ENCODE measurements around the gene PJA2. TPM values are rescaled to one million over a fixed set of nuclear protein-coding genes. Genes with fewer than 3 reads are reported as not detected.

PJA2 gene
- polyA plus RNA-seq, 2 of the 4 experiments (the other 2 are of a cell fraction): 24.9 to 56.5 TPM

- WGBS (ENCODE audit: missing lambda C conversion rate): 81% methylated on average over 4 of the region's 4 CpGs
- ATAC-seq: no peak
- DNase-seq (ENCODE audit: low read depth in 1 of 2, low spot score in 1 of 2): no peak
- H3K4me3 ChIP-seq: no peak overlapping the region
- H3K27ac ChIP-seq: no peak overlapping the region
- ChIA-PET POLR2A (no interaction called here), CTCF (interaction anchor here (0.7 kb wide), 1 partner anchor 698 kb away, joined by 3 read pairs; no protein-coding TSS in a partner anchor)
- FAIRE-seq: no peak
- no peak overlapping the region for H3K4me2 ChIP-seq
- TF ChIP-seq PBX3 (IDR thresholded peaks at IDR 0.05) (no peak), EHMT2 (IDR thresholded peaks at IDR 0.05; ENCODE audit: low read depth) (no peak), CEBPB (IDR thresholded peaks at IDR 0.05) (no peak), POLR2A (IDR thresholded peaks at IDR 0.05; ENCODE audit: low read length) (no peak), ZNF302 (CRISPR knock-in tag; IDR thresholded peaks at IDR 0.05) (no peak), FOSB (CRISPR knock-in tag; IDR thresholded peaks at IDR 0.05) (no peak), MAX (IDR thresholded peaks at IDR 0.05) (no peak), CHD2 (IDR thresholded peaks at IDR 0.05; ENCODE audit: low read length, partially characterized antibody) (no peak), HEYL (CRISPR knock-in tag; IDR thresholded peaks at IDR 0.05) (no peak), ZSCAN20 (CRISPR knock-in tag; IDR thresholded peaks at IDR 0.05) (no peak), GATA3 (IDR thresholded peaks at IDR 0.05; ENCODE audit: borderline replicate concordance) (no peak), SREBF2 (IDR thresholded peaks at IDR 0.05) (no peak), E2F6 (IDR thresholded peaks at IDR 0.05; ENCODE audit: borderline replicate concordance, low read depth) (no peak), CTCF (IDR thresholded peaks at IDR 0.05) (no peak), MAZ (IDR thresholded peaks at IDR 0.05; ENCODE audit: borderline replicate concordance, low read depth, low read length) (no peak), CBX2 (IDR thresholded peaks at IDR 0.05; ENCODE audit: borderline replicate concordance, low read depth) (no peak)
- H3K9me3 ChIP-seq: no peaks in the 10 kb centered on the region
- H3K4me1 ChIP-seq: no peaks in the 10 kb centered on the region
Observed at GRCh38 chr5:109326919-109327318, 82.9 kb downstream of the PJA2 start.

GRCh38 chr5:109325456-109325855, 84.3 kb downstream of the PJA2 start:
- no peaks in the 10 kb centered on the region for H3K4me1 ChIP-seq
- FAIRE-seq: no peak
- ChIA-PET POLR2A (interaction anchor here (0.6 kb wide), 1 partner anchor 8 kb away, joined by 3 read pairs; no protein-coding TSS in a partner anchor), CTCF (interaction anchor here (1.0 kb wide), 1 partner anchor 13 kb away, joined by 3 read pairs; no protein-coding TSS in a partner anchor)
- WGBS (ENCODE audit: missing lambda C conversion rate): 80% methylated on average over 5 of the region's 5 CpGs
- no peak for DNase-seq (ENCODE audit: low read depth in 1 of 2, low spot score in 1 of 2)
- H3K27ac ChIP-seq: no peak overlapping the region
- H3K4me3 ChIP-seq: no peak overlapping the region
- no peak for TF ChIP-seq USF2 (IDR thresholded peaks at IDR 0.05)
- no peak for TF ChIP-seq HDAC2 (IDR thresholded peaks at IDR 0.05)
- no peak for TF ChIP-seq RFX5 (IDR thresholded peaks at IDR 0.05)
- no peak for TF ChIP-seq NR3C1 (IDR thresholded peaks at IDR 0.05)
- no peak for TF ChIP-seq CBX8 (IDR thresholded peaks at IDR 0.05)
- no peak for TF ChIP-seq SREBF2 (IDR thresholded peaks at IDR 0.05)
- no peak for TF ChIP-seq HES2 (IDR thresholded peaks at IDR 0.05)
- TF ChIP-seq ATOH8 (CRISPR knock-in tag; IDR thresholded peaks at IDR 0.05; ENCODE audit: low read depth): no peak
- TF ChIP-seq ELK1 (IDR thresholded peaks at IDR 0.05; ENCODE audit: low read depth, low read length): no peak
- no peak for TF ChIP-seq JUNB (IDR thresholded peaks at IDR 0.05)
- no peak for TF ChIP-seq CBX2 (IDR thresholded peaks at IDR 0.05; ENCODE audit: borderline replicate concordance, low read depth)
- TF ChIP-seq GATA3 (IDR thresholded peaks at IDR 0.05; ENCODE audit: borderline replicate concordance): no peak
- TF ChIP-seq POLR2A (IDR thresholded peaks at IDR 0.05; ENCODE audit: low read length): no peak
- no peak for TF ChIP-seq BCL3 (IDR thresholded peaks at IDR 0.05)
- no peak for ATAC-seq
- H3K9me3 ChIP-seq: no peaks in the 10 kb centered on the region
- no peak overlapping the region for H3K4me2 ChIP-seq
